HG03354 (cell line): ENCODE results near the gene GALNT17.
A peak's percentile ranks its signal among the peaks of the same experiment; 100 is the strongest.
"Not testable (repeated sequence)": the region's sequence is repeated elsewhere in the genome, so short reads cannot be mapped to it uniquely, and the experiment has no call there.

Source experiments
- ATAC-seq: cut with Tn5 transposase; IDR thresholded peaks from one replicate; pipeline ENCODE4 v1.9.1; 2021; ENCODE audit warnings: mild to moderate bottlenecking; ENCODE audit not compliant: unreplicated experiment, poor library complexity, severe bottlenecking

The GALNT17 gene

GRCh38 chr7:71695186-71695585, 563.2 kb downstream of the GALNT17 start:
- ATAC-seq: no peak

GRCh38 chr7:71696511-71696910, 564.6 kb downstream of the GALNT17 start:
- no peak for ATAC-seq

GRCh38 chr7:71697400-71697799, 565.5 kb downstream of the GALNT17 start:
- ATAC-seq: no peak

DNA sequence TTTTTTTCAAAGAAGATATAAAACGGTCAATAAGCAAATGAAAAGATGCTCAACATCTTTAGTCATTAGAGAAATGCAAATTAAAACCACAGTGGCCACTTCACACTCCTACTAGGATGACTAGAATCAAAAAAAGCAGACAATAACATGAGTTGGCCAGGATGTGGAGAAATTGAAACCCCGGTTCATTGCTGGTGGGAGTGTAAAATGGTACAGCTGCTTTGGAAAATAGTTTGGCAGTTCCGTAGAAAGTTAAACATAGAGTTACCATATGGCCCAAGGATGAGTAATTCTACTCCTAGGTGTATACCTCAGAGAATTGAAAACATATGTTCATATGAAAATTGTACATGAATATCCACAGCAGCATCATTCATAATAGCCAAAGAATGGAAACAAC, 573.3 kb downstream of the GALNT17 start:
- no peak for ATAC-seq

GRCh38 chr7:71705901-71706596, 574.1 kb downstream of the GALNT17 start:
- no peak for ATAC-seq

DNA sequence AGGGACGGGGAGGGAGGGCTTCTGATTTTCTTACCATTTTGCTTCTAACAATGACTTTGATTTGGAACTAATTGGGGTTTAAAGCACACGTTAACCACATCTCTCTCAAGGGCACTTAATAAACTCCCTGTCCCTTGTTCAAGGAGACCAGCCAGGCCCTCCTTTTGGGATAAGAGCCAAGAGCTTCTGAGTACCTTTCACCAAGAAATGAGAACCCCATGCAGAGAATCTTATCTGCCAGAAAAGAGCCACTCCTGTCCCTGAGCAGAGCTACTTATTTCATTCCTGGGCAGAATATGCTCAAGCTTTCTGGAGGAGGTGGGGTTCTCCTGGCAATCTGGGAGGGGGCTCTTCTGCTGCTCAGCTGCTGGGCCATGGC, 574.6 kb downstream of the GALNT17 start:
- no peak for ATAC-seq

DNA sequence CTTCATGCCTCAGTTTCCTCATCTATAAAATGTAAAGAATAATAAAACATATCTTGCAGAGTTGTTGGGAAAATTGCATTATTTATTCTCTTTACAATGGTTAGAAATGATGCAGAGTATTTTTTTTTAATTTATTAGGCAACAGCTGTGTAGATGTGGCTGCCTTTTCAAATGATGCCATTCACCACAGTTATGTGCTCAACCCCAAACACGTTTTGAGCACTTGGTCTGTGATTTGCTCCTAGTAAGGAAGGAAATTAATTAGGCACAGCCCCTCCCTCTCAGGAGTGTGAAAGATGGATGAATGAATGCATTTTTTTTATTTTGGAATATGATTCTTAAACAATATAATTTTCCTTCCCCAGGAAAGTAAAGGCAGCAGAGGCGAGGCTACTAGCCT, 575.1 kb downstream of the GALNT17 start:
- ATAC-seq: no peak

- no peak for ATAC-seq
Measured at GRCh38 chr7:71708710-71709109, 576.8 kb downstream of the GALNT17 start.

DNA sequence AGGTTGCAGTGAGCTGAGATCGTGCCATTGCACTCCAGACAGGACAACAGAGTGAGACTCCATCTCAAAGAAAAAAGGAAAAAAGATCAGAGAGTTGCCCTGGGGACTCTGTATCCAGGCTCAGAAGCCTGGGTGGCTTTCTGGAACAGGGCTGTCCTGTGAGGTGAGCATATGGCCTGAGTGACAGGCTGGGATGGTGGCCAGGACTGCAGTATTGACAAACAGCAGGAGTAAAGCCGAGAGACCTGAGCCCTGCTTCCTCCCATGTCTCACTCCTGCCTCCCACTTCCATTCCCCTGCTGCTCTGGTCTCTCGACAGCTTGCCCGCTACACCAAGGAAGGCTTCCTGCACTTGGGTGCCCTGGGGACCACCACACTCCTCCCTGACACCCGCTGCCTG, 578.5 kb downstream of the GALNT17 start:
- no peak for ATAC-seq

- ATAC-seq: no peak
Measured at GRCh38 chr7:71712653-71713180, 580.8 kb downstream of the GALNT17 start.

DNA sequence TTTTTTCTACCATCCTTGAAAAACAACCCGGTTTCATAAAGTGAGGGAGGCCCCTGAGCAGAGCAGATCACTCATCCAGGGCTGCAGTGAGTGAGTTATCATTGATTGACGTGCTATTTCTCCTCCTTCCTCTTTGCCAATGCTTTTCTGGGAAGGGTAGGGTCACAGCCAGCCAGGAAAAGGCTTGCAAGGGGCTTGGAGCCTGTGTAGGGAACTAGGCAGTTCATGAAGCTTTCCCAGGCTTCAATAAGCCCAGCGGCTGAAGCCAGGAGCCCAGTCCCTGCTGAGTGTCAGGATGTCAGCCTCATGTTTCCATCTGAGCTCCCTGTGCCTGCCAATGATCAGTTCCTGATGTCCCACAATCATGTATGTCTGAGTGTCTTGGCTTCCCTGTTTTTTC, 584.7 kb downstream of the GALNT17 start:
- ATAC-seq: no peak

DNA sequence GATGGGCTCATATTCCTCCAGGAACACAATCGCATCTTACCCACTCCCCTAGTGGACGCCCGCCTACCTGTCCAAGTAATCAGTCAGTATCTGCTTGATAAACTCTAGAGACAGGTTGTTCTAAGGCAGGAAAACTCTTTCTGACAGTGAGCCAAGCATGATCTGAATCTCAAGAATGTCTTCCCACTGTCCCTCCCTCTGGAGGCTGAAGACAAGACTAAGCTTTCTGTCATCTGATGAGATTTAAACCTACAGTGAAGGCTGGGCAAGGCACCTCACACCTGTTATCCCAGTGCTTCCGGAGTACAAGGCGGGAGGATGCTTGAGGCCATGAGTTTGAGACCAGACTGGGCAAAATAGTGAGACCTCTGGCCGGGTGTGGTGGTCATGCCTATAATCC, 586.6 kb downstream of the GALNT17 start:
- no peak for ATAC-seq

DNA sequence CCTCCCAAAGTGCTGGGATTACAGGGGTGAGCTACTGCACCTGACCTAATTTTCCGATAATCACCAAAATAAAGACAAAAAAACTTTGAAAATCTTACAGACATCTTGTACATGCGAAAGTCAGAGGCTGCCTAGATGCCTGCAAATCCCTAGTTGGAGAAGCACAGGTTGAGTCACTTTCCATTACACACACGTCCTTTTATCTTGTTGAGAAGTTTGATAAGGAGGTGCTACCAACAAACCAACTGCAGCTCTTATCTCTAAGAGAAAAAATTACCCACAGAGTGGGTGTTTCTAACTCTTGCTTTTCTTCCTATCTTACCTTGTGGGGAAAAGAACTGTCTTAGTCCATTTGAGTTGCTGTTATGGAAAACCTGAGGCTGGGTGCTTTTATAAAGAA, 589.8 kb downstream of the GALNT17 start:
- no peak for ATAC-seq

GRCh38 chr7:71723859-71724258, 591.9 kb downstream of the GALNT17 start:
- no peak for ATAC-seq

- no peak for ATAC-seq
Measured at GRCh38 chr7:71727347-71727746, 595.4 kb downstream of the GALNT17 start.

DNA sequence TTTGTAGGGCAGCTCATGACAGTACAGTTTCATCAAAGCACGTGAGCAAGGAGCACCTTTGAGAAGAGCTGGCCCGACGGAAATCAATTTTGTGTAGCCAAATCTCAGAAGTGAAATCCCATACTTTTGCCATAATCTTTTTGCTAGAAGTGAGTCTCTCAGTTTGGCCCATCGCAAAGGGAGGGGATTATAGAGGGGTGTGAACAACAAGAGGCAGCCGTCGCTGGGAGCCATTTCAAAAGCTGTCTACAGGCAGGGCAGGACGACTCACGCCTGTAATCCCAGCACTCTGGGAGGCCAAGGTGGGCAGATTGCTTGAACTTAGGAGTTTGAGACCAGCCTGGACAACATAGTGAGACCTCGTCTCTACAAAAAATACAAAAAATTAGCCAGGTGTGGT, 599.8 kb downstream of the GALNT17 start:
- no peak for ATAC-seq

GRCh38 chr7:71733107-71733870, 601.3 kb downstream of the GALNT17 start:
- ATAC-seq: peak; percentile 74

DNA sequence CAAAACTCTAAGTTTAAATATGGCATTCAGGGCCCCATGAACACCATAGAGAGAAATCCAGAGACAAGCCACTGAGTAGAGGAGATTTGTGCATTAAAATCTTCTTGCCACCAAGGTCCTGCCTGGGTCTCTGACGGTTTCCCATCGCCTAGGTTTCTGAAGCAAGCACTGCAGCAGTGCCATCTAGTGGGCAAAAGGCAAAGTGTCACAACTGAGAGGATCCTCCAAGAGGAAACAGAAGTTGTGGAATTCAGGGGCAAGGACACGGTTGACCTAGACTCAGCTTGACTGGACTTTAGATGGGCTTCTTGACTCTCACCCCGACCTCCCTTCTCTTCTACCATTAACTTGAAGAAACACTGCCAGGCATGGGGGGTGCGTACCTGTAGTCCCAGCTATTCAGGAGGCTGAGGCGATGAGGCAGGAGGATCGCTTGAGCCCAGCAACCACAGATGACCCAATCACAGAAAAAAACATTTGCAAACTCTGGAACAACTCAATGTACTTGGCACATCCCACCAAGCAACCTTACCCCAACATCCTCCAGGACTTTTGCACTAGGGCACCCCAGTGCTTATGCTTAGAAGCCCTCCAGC, 604.1 kb downstream of the GALNT17 start:
- ATAC-seq: no peak

GRCh38 chr7:71737931-71738540, 606.1 kb downstream of the GALNT17 start:
- not testable (repeated sequence) for ATAC-seq

- ATAC-seq: no peak
Measured at GRCh38 chr7:71739520-71740173, 607.7 kb downstream of the GALNT17 start.
